GM19463 (cell line): Measurements from ENCODE around the gene UGT1A7.

ENCODE experiments used
- ATAC-seq: cut with Tn5 transposase; IDR thresholded peaks from one replicate; pipeline ENCODE4 v1.9.1; 2021; ENCODE audit warnings: mild to moderate bottlenecking, moderate library complexity; ENCODE audit not compliant: unreplicated experiment

Gene UGT1A7

GRCh38 chr2:233760043-233760442 is 78.3 kb downstream of the UGT1A7 start, which contains the start of gene UGT1A1:
Gene UGT1A1, plus strand, starts transcription at chr2:233760270. Its CDS starts 18 bp downstream, at chr2:233760288.
- ATAC-seq: no peak

- no peak for ATAC-seq
Measured at GRCh38 chr2:233761040-233761769, 79.5 kb downstream of the UGT1A7 start.

GRCh38 chr2:233764264-233764663 is 82.6 kb downstream of the UGT1A7 start:
- ATAC-seq: no peak

GRCh38 chr2:233764761-233765160 is 83.1 kb downstream of the UGT1A7 start:
- no peak for ATAC-seq

- no peak for ATAC-seq
Measured at GRCh38 chr2:233766416-233766815, 84.7 kb downstream of the UGT1A7 start.

GRCh38 chr2:233768076-233768475 is 86.4 kb downstream of the UGT1A7 start:
- no peak for ATAC-seq

- ATAC-seq: no peak
Measured at GRCh38 chr2:233769260-233769659, 87.6 kb downstream of the UGT1A7 start.

DNA sequence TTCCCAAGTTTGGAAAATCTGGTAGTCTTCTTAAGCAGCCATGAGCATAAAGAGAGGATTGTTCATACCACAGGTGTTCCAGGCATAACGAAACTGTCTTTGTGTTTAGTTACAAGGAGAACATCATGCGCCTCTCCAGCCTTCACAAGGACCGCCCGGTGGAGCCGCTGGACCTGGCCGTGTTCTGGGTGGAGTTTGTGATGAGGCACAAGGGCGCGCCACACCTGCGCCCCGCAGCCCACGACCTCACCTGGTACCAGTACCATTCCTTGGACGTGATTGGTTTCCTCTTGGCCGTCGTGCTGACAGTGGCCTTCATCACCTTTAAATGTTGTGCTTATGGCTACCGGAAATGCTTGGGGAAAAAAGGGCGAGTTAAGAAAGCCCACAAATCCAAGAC is 90.5 kb downstream of the UGT1A7 start:
- ATAC-seq: no peak

DNA sequence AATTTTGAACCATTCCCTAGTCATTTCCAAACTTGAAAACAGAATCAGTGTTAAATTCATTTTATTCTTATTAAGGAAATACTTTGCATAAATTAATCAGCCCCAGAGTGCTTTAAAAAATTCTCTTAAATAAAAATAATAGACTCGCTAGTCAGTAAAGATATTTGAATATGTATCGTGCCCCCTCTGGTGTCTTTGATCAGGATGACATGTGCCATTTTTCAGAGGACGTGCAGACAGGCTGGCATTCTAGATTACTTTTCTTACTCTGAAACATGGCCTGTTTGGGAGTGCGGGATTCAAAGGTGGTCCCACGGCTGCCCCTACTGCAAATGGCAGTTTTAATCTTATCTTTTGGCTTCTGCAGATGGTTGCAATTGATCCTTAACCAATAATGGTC is 90.9 kb downstream of the UGT1A7 start:
- ATAC-seq: no peak

GRCh38 chr2:233773854-233774253 is 92.2 kb downstream of the UGT1A7 start:
- no peak for ATAC-seq

DNA sequence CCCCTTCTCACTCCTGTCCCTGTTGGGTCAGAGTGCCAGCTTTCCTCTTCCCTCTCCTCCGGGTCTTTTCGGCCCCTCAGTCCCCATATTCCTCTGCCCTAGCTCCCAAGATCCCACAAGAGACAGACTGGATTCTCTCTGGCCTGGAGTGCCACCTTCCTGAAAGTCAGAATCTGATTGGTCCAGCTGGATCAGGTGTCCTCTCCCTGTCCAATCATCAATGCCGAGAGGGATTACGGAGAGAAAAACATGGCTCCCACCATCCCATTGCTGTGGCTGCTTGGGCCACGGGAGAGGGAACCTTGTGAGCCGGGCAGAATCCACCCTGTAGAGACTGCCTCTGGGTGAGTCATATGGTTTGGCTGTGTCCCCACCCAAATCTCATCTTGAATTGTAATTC is 93.7 kb downstream of the UGT1A7 start:
- ATAC-seq: no peak

GRCh38 chr2:233778030-233778429 is 96.3 kb downstream of the UGT1A7 start, which contains the start of gene MROH2A:
Gene MROH2A, plus strand, starts transcription at chr2:233778330. Its CDS starts 1,029 bp downstream, at chr2:233779359.
- ATAC-seq: no peak

- ATAC-seq: no peak
Measured at GRCh38 chr2:233779722-233780121, 98.0 kb downstream of the UGT1A7 start.

DNA sequence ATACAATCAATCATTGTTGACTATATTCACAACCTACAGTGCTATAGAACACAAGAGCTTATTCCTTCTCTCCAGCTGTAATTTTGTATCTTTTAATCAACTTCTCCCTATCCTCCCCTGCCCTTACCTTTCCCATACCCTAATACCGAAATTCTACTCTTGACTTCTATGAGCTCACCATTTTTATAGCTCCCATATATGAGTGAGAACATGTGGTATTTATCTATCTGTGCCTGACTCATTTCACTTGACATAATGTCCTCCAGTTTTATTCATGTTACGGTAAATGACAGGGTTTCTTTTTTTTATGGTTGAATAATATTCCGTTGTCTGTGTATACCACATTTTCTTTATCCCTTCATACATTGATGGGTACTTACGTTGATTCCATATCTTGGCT is 99.1 kb downstream of the UGT1A7 start:
- no peak for ATAC-seq

DNA sequence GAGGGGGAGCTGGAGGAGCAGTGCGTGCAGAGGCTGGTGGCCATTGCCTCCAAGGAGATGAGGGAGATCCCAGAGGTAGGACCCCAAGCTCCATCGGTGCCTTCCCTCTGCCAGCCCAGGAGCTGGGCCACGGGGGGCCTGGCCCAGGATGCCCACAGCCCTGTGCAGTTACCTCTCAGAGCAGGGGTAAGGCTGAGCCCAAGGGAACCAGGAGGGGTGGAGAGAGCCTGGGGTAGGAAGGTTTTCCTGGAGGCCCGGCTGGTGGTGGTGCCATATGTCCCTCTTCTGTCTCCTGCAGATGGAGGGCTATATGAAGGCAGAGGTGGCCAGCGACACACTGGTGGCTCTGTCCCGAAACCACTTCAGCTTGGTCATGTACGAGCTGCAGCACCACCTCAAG is 107.9 kb downstream of the UGT1A7 start:
- ATAC-seq: no peak

- no peak for ATAC-seq
Measured at GRCh38 chr2:233791151-233791882, 109.6 kb downstream of the UGT1A7 start.

GRCh38 chr2:233791883-233792329 is 110.2 kb downstream of the UGT1A7 start:
- no peak for ATAC-seq

DNA sequence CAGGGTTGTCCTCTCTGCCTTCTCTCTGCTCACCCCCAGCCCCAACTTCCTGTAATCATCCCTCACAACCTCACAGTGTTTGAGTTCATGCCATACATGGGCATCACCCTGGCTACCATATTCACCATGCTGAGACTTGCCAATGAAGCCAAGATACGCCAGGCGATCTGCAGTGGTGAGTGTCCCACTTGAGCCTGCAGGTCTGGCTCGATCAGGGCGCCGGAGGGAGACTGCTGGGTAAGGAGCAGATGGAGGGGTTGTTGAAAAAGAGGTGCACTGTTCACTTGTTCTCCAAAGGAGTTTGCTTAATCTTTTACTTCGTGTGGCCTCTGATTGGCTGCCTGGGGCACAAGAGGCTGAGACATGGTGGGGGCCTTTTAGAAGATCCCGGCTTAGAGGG is 111.0 kb downstream of the UGT1A7 start:
- no peak for ATAC-seq

GRCh38 chr2:233793465-233794127 is 111.9 kb downstream of the UGT1A7 start:
- no peak for ATAC-seq

- no peak for ATAC-seq
Measured at GRCh38 chr2:233794128-233794658, 112.5 kb downstream of the UGT1A7 start.

- no peak for ATAC-seq
Measured at GRCh38 chr2:233795735-233796171, 114.1 kb downstream of the UGT1A7 start.
